ENCODE results near the gene RECQL. TPM values are rescaled to one million over a fixed set of nuclear protein-coding genes. Genes with fewer than 3 reads are reported as not detected.
"Not testable (repeated sequence)": the region's sequence is repeated elsewhere in the genome, so short reads cannot be mapped to it uniquely, and the experiment has no call there.

The RECQL gene
- total RNA-seq, 4 donors from 2014 or later = 36.4 to 45.0 (median 42.2) TPM

DNA sequence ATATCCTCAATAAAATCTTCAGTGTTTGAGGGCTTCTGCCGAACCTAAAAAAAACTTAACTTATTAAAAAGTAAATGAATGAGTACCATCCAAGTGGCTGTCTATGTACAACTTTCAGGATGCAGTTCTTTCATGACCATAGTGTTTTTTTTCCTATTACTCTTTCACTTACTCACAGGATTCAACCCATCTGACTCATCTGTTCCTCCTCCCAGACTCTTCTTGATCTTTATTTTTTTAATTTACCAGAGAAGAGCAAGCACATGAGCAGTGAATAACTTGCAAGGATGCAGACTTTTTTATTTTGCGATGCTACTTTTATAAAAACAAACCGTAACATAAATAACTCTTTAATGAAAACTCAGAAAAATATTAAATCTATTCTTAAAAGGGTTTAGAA, 24.5 kb downstream of the RECQL start:
- Histone ChIP-seq H3K27me3 (no peaks in the 10 kb centered on the region), H3K4me1 (no peaks in the 10 kb centered on the region), H3K9me3 (no peaks in the 10 kb centered on the region), H3K4me3 (no peak overlapping the region), H3K36me3 (peaks cover 36 to 100% (median 83%) of the 10 kb centered on the region in 4 donors), H3K27ac (replicated peaks in 1 of 4) (no peak overlapping the region)
- WGBS = 95% methylated on average over 3 of the region's 3 CpGs
- intact Hi-C loops (cut with DNase I) = no loop called here
- TF ChIP-seq POLR2A (IDR thresholded peaks at IDR 0.05; ENCODE audit: low read depth) = no peak
- no peak for TF ChIP-seq EP300 (IDR thresholded peaks at IDR 0.05)
- TF ChIP-seq, protein P1, sequence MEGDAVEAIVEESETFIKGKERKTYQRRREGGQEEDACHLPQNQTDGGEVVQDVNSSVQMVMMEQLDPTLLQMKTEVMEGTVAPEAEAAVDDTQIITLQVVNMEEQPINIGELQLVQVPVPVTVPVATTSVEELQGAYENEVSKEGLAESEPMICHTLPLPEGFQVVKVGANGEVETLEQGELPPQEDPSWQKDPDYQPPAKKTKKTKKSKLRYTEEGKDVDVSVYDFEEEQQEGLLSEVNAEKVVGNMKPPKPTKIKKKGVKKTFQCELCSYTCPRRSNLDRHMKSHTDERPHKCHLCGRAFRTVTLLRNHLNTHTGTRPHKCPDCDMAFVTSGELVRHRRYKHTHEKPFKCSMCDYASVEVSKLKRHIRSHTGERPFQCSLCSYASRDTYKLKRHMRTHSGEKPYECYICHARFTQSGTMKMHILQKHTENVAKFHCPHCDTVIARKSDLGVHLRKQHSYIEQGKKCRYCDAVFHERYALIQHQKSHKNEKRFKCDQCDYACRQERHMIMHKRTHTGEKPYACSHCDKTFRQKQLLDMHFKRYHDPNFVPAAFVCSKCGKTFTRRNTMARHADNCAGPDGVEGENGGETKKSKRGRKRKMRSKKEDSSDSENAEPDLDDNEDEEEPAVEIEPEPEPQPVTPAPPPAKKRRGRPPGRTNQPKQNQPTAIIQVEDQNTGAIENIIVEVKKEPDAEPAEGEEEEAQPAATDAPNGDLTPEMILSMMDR (IDR thresholded peaks at IDR 0.05) = no peak
- no peak for TF ChIP-seq POLR2AphosphoS5 (IDR thresholded peaks at IDR 0.05)
- no peak for DNase-seq (ENCODE audit: extremely low spot score)

DNA sequence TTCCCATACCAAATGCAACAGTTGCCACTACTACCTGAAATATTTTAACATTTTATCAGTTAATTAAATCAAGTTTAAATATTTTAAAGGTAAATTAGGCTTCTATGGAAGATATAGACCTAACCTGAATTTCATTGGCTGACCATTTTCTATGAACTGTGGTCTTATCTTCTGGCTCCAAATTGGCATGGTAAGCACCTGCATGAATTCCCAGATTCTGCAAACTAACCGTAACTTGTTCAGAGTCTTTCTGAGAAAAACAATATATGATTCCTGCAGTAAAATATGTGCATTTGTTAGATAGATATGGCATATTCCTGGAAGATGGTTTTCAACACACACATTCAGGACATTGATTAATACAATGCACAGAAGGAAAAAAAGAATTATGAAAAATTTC, 25.9 kb downstream of the RECQL start:
- 96% methylated on average over 1 of the region's 1 CpG for WGBS
- intact Hi-C loops (cut with DNase I) = no loop called here

DNA sequence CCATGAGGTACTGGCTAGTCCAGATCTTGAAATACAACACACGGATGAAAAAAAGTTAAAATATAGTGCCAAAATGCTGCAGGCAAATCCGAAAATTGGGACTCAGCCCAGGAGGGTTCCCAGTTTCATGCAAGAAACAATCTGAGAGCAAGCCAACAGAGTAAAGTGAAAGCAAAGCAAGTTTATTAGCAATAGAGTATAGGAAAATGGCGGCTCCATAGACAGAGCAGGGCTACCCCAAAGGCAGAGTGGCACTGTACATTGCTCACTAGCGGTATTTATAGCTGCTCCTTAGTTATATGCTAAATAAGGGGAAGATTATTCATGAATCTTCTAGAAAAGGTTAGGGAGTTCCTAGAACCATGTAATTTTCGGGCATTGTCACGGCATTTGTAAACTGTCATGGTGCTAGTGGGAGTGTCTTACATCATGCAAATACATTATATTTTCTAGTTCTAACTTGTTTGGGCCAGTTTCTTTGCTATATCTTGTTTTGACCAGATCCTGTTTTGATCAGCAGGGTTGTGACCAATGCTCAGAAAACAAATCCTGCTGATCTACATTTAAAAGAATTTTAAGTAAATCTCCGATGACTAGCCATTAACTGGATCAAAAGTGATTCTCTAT, 29.1 kb downstream of the RECQL start:
- 92% methylated on average over 7 of the region's 7 CpGs for WGBS
- H3K9me3 ChIP-seq = no peaks in the 10 kb centered on the region
- H3K4me1 ChIP-seq = no peaks in the 10 kb centered on the region
- TF ChIP-seq EP300 (IDR thresholded peaks at IDR 0.05) (no peak), POLR2AphosphoS5 (IDR thresholded peaks at IDR 0.05) (no peak)
- TF ChIP-seq, protein P1 (IDR thresholded peaks at IDR 0.05) = no peak
- H3K27ac ChIP-seq (replicated peaks in 1 of 4) = no peak overlapping the region
- intact Hi-C loops (cut with DNase I) = no loop called here
- H3K27me3 ChIP-seq = no peaks in the 10 kb centered on the region
- DNase-seq (ENCODE audit: extremely low spot score) = no peak
- no peak overlapping the region for H3K4me3 ChIP-seq
- peaks cover 37 to 92% (median 75%) of the 10 kb centered on the region in 4 donors for H3K36me3 ChIP-seq

More for the DNA sequence above, 25.9 kb downstream of the RECQL start:
- Histone ChIP-seq H3K27me3 (no peaks in the 10 kb centered on the region), H3K4me1 (no peaks in the 10 kb centered on the region), H3K27ac (replicated peaks in 1 of 4) (no peak overlapping the region), H3K36me3 (peaks cover 43 to 100% (median 82%) of the 10 kb centered on the region in 4 donors), H3K4me3 (no peak overlapping the region), H3K9me3 (no peaks in the 10 kb centered on the region)
- TF ChIP-seq, protein P1 (IDR thresholded peaks at IDR 0.05) = no peak
- TF ChIP-seq EP300 (IDR thresholded peaks at IDR 0.05) (no peak), POLR2A (IDR thresholded peaks at IDR 0.05; ENCODE audit: low read depth) (no peak), POLR2AphosphoS5 (IDR thresholded peaks at IDR 0.05) (no peak)
- no peak for DNase-seq (ENCODE audit: extremely low spot score)

DNA sequence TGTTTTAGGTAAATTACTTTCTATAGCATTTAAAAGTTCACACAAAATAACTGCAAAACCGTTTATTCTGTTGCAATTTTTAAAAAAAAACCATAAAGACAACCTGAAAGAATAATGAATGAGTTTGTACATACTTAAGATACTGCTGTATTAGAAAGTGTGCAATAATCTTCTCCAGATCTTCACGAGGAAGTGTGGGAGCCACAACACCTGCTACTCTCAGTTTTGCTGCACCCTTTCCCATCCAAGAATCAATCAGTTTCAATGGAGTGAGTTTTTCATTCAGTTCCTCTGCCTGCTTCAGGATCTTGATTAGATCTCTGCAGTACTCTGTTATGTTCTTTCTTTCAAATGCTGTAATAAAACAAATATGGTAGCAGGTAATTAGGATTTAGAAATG, 30.1 kb downstream of the RECQL start:
- Histone ChIP-seq H3K4me3 (no peak overlapping the region), H3K36me3 (peaks cover 37 to 90% (median 70%) of the 10 kb centered on the region in 4 donors), H3K27ac (replicated peaks in 1 of 4) (no peak overlapping the region), H3K9me3 (no peaks in the 10 kb centered on the region), H3K4me1 (no peaks in the 10 kb centered on the region), H3K27me3 (no peaks in the 10 kb centered on the region)
- intact Hi-C loops (cut with DNase I) = no loop called here
- no peak for TF ChIP-seq POLR2AphosphoS5 (IDR thresholded peaks at IDR 0.05)
- TF ChIP-seq, protein P1 (IDR thresholded peaks at IDR 0.05) = no peak
- no peak for TF ChIP-seq POLR2A (IDR thresholded peaks at IDR 0.05; ENCODE audit: low read depth)
- no peak for TF ChIP-seq EP300 (IDR thresholded peaks at IDR 0.05)
- WGBS = 70% methylated on average over 2 of the region's 2 CpGs
- DNase-seq (ENCODE audit: extremely low spot score) = no peak

DNA sequence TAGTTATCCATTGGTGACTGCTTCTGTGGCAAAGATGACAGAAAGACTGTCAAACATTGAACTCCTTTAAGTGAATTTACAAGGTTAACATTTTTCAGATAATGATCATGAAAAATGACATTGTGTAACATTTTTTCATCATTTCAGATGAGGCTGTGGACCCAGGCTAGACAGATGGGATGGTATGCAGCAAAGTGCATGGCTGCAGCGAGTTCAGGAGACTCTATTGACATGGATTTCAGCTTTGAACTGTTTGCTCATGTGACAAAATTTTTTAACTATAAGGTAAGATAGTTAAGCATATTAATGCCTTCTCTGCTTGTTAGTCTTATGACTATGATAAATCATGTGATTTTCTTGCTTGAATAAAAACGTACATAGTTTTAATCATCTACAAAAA, 34.1 kb downstream of the RECQL start:
- DNase-seq (ENCODE audit: extremely low spot score); intact Hi-C loops (cut with DNase I); H3K27ac ChIP-seq (replicated peaks in 1 of 4); H3K9me3 ChIP-seq; H3K27me3 ChIP-seq; H3K4me1 ChIP-seq; H3K4me3 ChIP-seq: not testable (repeated sequence)
- 77% methylated on average over 2 of the region's 2 CpGs for WGBS
- peaks cover 30 to 75% (median 54%) of the 10 kb centered on the region in 4 donors for H3K36me3 ChIP-seq
